ENCODE data around the gene TSPAN14. TPM values are rescaled to one million over a fixed set of nuclear protein-coding genes. Genes with fewer than 3 reads are reported as not detected.

The TSPAN14 gene
- total RNA-seq, 4 donors from 2014 or later = 61.6 to 83.4 (median 77.9) TPM

DNA sequence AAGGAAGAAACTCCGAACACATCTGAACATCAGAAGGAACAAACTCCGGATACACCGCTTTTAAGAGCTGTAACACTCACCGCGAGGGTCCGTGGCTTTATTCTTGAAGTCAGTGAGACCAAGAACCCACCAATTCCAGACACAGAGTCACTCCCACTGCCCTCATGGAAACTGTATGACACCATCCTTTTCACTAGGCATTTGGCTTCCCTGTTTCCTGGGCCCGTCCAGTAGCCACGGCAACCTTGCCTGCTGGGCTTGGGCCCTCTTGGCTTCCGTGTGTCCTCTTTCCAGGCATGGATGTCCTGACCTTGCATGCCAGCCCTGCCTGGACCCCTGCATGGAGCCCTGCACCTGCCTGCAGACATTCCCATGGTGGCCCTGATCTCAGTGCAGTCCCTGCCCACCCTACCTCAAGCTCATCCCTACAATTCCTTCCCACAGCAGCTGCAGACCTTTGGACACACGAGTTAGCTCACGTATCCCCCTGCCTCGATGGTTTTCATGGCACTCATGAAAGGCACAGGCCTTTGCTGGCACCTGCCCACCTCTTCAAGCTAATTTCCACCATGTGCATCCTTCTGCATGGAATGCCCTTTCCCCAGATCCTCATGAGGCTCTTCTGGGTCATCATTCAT is 90.3 kb downstream of the TSPAN14 start:
- no peaks in the 10 kb centered on the region for H3K4me1 ChIP-seq
- H3K36me3 ChIP-seq = no peaks in the 10 kb centered on the region
- H3K27me3 ChIP-seq = no peaks in the 10 kb centered on the region
- WGBS, 2 donors = 86 to 97% methylated on average over 12 of the region's 12 CpGs
- intact Hi-C loops (cut with DNase I) = no loop called here
- TF ChIP-seq, protein P1, sequence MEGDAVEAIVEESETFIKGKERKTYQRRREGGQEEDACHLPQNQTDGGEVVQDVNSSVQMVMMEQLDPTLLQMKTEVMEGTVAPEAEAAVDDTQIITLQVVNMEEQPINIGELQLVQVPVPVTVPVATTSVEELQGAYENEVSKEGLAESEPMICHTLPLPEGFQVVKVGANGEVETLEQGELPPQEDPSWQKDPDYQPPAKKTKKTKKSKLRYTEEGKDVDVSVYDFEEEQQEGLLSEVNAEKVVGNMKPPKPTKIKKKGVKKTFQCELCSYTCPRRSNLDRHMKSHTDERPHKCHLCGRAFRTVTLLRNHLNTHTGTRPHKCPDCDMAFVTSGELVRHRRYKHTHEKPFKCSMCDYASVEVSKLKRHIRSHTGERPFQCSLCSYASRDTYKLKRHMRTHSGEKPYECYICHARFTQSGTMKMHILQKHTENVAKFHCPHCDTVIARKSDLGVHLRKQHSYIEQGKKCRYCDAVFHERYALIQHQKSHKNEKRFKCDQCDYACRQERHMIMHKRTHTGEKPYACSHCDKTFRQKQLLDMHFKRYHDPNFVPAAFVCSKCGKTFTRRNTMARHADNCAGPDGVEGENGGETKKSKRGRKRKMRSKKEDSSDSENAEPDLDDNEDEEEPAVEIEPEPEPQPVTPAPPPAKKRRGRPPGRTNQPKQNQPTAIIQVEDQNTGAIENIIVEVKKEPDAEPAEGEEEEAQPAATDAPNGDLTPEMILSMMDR (IDR thresholded peaks at IDR 0.05) = no peak
- no peak for TF ChIP-seq POLR2A (IDR thresholded peaks at IDR 0.05)
- H3K27ac ChIP-seq = no peak overlapping the region
- no peaks in the 10 kb centered on the region for H3K9me3 ChIP-seq
- DNase-seq = no peak
- H3K4me3 ChIP-seq (replicated peaks in 1 of 3) = no peak overlapping the region

DNA sequence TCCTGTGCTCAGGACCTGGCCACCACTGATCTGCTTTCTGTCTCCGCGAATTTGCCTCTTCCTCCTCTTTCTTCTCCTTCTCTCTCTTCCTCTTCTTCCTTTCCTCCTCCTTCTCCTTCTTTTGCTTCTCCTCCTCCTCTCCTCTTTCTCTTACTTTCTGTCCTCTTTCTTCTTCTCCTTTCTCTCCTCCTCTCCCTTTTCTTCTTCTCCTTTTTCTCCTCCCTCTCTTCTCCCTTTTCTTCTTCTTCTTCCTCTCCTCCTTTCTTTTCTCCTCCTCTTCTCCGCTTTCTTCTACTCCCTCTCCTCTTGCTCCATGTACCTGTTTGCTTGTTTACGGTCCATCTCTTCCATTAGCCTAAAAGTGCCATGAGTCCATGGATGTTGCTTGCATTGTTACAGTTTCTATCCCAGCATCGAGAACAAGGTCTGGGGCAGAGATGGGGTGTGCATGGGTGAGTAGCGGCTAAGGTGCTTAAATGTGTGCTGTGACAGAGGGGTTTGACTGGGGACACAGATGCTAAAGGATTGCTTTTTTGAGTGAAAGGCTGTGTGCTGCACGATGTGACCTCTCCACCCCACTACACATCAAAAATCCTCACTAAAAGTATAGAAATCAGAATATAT is 91.3 kb downstream of the TSPAN14 start:
- intact Hi-C loops (cut with DNase I) = no loop called here

DNA sequence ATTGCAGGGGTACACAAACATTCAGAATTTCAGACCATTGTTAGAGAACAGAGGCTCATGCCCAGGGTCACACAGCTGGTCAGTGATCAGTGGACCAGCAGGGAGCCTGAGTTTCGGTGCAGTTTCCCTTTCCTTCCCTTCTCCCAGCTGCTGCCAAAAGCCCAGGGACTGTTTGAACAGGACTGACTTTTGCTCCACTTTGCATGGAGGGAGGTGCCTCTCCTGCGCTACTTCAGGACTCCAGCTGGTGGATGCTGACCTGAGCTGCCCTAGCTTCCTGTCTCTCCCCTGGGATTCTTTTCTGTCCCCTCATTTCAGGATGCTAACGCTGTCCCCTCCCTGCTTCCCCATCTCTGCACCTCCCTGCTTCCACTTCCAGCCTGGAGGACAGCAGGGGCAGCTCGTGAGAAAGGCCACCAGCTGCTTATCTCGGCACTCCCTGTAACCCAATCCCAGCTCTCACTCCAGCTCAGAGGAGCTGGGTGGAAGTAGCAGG is 98.1 kb downstream of the TSPAN14 start:
- H3K4me3 ChIP-seq (replicated peaks in 1 of 3) = no peak overlapping the region
- 15 to 31% methylated on average over 5 of the region's 5 CpGs for WGBS, 2 donors
- H3K4me1 ChIP-seq = peaks cover 7 to 12% of the 10 kb centered on the region in 2 donors
- no peaks in the 10 kb centered on the region for H3K36me3 ChIP-seq
- intact Hi-C loops (cut with DNase I) = no loop called here
- H3K27ac ChIP-seq = peak overlapping the region in 1 of 3 donors; percentile 48
- no peaks in the 10 kb centered on the region for H3K27me3 ChIP-seq
- TF ChIP-seq, protein P1 (IDR thresholded peaks at IDR 0.05) = no peak
- TF ChIP-seq POLR2A (IDR thresholded peaks at IDR 0.05) = no peak
- H3K9me3 ChIP-seq = no peaks in the 10 kb centered on the region
- DNase-seq = peak; percentile 67 to 79

More for the DNA sequence above, 91.3 kb downstream of the TSPAN14 start:
- Histone ChIP-seq H3K4me1 (no peaks in the 10 kb centered on the region), H3K4me3 (replicated peaks in 1 of 3) (no peak overlapping the region), H3K27ac (no peak overlapping the region), H3K9me3 (no peaks in the 10 kb centered on the region), H3K27me3 (no peaks in the 10 kb centered on the region), H3K36me3 (no peaks in the 10 kb centered on the region)
- TF ChIP-seq, protein P1 (IDR thresholded peaks at IDR 0.05) = no peak
- TF ChIP-seq POLR2A (IDR thresholded peaks at IDR 0.05) = no peak
- 91 to 92% methylated on average over 7 of the region's 7 CpGs for WGBS, 2 donors
- no peak for DNase-seq

DNA sequence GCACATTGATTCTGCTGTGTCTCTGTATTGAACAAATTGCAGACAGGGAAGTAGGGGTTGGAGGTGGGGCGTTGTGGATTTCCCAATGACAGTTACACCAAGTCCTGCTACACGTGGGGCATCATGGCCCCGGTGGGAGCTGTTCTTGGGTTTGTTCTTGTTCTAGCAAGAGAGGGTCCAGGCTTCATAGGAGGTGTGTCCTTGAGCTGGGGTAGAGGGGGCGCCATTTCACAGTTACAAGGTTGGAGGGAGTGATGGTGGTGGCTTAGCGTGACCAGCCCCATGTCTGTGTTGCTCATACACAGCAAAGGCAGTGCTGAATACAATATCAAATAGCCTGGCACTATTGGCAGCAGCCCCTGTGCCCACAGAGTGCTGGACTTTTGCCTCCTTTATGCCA is 99.3 kb downstream of the TSPAN14 start:
- Histone ChIP-seq H3K27me3 (no peaks in the 10 kb centered on the region), H3K36me3 (no peaks in the 10 kb centered on the region), H3K9me3 (no peaks in the 10 kb centered on the region), H3K27ac (no peak overlapping the region), H3K4me3 (replicated peaks in 1 of 3) (no peak overlapping the region), H3K4me1 (peaks cover 7 to 12% of the 10 kb centered on the region in 2 donors)
- 89 to 96% methylated on average over 5 of the region's 5 CpGs for WGBS, 2 donors
- DNase-seq = no peak
- TF ChIP-seq, protein P1 (IDR thresholded peaks at IDR 0.05) = no peak
- TF ChIP-seq POLR2A (IDR thresholded peaks at IDR 0.05) = no peak
- intact Hi-C loops (cut with DNase I) = no loop called here

DNA sequence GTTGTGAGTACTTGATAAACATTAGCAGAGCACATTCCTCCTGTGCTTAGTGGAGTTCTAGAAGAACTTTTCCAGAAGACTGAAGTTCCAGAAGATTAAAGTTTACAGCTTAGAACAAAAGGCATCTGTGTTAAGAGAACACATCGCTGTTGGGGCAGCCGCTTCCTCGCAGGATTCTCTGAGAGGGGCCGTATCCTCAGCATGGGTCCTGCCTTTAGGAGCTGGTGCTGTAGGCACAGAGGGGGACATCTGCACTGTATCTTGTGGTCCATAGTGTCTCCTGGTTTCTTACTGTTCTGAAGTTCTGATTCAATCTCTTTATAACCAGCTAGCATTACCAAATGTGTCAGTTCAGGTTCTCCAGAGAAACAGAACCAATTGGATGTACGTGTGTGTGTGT is 99.9 kb downstream of the TSPAN14 start:
- Histone ChIP-seq H3K27me3 (no peaks in the 10 kb centered on the region), H3K27ac (no peak overlapping the region), H3K4me3 (replicated peaks in 1 of 3) (no peak overlapping the region), H3K9me3 (no peaks in the 10 kb centered on the region), H3K36me3 (no peaks in the 10 kb centered on the region), H3K4me1 (peaks cover 7 to 12% of the 10 kb centered on the region in 2 donors)
- DNase-seq = no peak
- TF ChIP-seq POLR2A (IDR thresholded peaks at IDR 0.05) = no peak
- TF ChIP-seq, protein P1 (IDR thresholded peaks at IDR 0.05) = no peak
- 90 to 92% methylated on average over 5 of the region's 5 CpGs for WGBS, 2 donors
- intact Hi-C loops (cut with DNase I) = no loop called here
